Natural killer cell (primary cell): ENCODE measurements around the gene DMPK. TPM values are rescaled to one million over a fixed set of nuclear protein-coding genes. Genes with fewer than 3 reads are reported as not detected.

Source experiments
- ATAC-seq, 3 donors: fragments of 150-1000 bp in 2 of 3; fragments of 200-7000 bp in 1 of 3; cut with Tn5 transposase; 1 replicate in 1 of 3; 2 replicates in 2 of 3; pipeline ENCODE4 v1.10.0; 2021; ENCODE audit warnings: mild to moderate bottlenecking in 2 of 3, moderate library complexity in 2 of 3
- DNase-seq, 2 donors: peaks; one replicate each; pipeline versions ENCODE4 v3.0.0 to v3.0.0-alpha.2; 2013 to 2021; ENCODE audit warnings: mixed read lengths in 1 of 2
- H3K27ac ChIP-seq: one replicate; pipeline ENCODE4 v1.5.1; 2013; ENCODE audit warnings: mild to moderate bottlenecking, low read length
- H3K27me3 ChIP-seq: one replicate; pipeline ENCODE4 v1.6.1; 2013; ENCODE audit warnings: low read length; ENCODE audit not compliant: control insufficient read depth, insufficient read depth
- H3K36me3 ChIP-seq: one replicate; pipeline ENCODE4 v1.6.1; 2013; ENCODE audit warnings: low read length; ENCODE audit not compliant: control insufficient read depth, insufficient read depth
- H3K4me1 ChIP-seq: one replicate; pipeline ENCODE4 v1.6.1; 2013; ENCODE audit warnings: low read length; ENCODE audit not compliant: control insufficient read depth, insufficient read depth
- H3K4me3 ChIP-seq: one replicate; pipeline ENCODE4 v1.5.1; 2013; ENCODE audit warnings: low read length
- H3K9me3 ChIP-seq: one replicate; pipeline ENCODE4 v1.6.1; 2013; ENCODE audit warnings: low read length; ENCODE audit not compliant: control insufficient read depth, insufficient read depth
- H3K27ac Mint-ChIP-seq, 2 donors: one replicate each; pipeline ENCODE4 v1.8.0; 2022; ENCODE audit warnings: mild to moderate bottlenecking in 2 of 2, mixed read lengths in 2 of 2, moderate library complexity in 1 of 2
- H3K27me3 Mint-ChIP-seq, 2 donors: one replicate each; pipeline ENCODE4 v1.8.0; 2022; ENCODE audit warnings: low read depth in 2 of 2, mixed read lengths in 2 of 2
- H3K36me3 Mint-ChIP-seq: one replicate; pipeline ENCODE4 v1.8.0; 2022; ENCODE audit warnings: mixed read lengths
- H3K4me1 Mint-ChIP-seq, 2 donors: one replicate each; pipeline ENCODE4 v1.8.0; 2022; ENCODE audit warnings: mixed read lengths in 2 of 2
- H3K4me3 Mint-ChIP-seq: one replicate; pipeline ENCODE4 v1.8.0; 2022; ENCODE audit warnings: mild to moderate bottlenecking, moderate library complexity, mixed read lengths
- H3K9me3 Mint-ChIP-seq, 2 donors: one replicate each; pipeline ENCODE4 v1.8.0; 2022; ENCODE audit warnings: mixed read lengths in 2 of 2
- WGBS: methylation state at CpG from one replicate; pipeline ENCODE4 v1.1.7; 2013; ENCODE audit warnings: missing lambda C conversion rate; ENCODE audit not compliant: insufficient coverage; 5-methylcytosine and 5-hydroxymethylcytosine counted together
- intact Hi-C: fragments of 100-400 bp; cut with micrococcal nuclease; formaldehyde crosslinking; loops from one replicate; pipeline ENCODE4 v1.14.2; 2022
- total RNA-seq, 4 donors: library from RNA; stranded (reverse); fragments of 120-200 nt in 1 of 4; gene quantifications; one replicate each; pipeline versions ENCODE4 v1.2.3 to v1.2.4, GENCODE V29; 2013 to 2022
- TF ChIP-seq, protein P1 (sequence below): fragments of 200-600 bp; IDR thresholded peaks from one replicate; pipeline ENCODE4 v1.8.0; 2022; ENCODE audit warnings: antibody characterized with exemption

The DMPK gene
- total RNA-seq, 3 donors from 2014 or later (not counting 1 experiment from before 2014, with no cell fraction given), result 48.1 to 67.5 (median 49.8) TPM

DNA sequence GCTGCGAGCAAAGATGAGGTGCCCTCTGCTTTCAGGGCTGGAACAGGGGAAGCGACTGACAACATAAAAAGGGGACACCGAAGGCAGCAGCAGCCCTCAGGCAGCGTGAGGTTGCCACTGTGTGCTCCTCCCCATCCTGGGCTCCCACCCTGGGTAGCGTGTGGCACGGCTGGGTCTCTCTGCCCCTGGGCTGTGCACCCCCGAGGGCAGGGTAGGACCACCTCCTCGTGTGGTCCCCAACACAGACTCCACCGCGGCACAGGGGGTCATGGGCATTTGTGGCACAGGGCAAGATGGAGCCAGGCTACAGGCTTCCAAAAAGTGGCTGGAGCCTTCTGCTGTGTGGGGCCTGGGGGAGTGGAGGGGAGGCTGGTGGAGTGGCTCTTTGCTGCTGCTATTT, 39.3 kb upstream of the DMPK start:
- H3K36me3 ChIP-seq, result peaks cover 46% of the 10 kb centered on the region
- 88% methylated on average over 10 of the region's 10 CpGs for WGBS
- no peak overlapping the region for H3K4me3 ChIP-seq
- DNase-seq (no peak), ATAC-seq (no peak)
- Mint-ChIP-seq H3K27me3 (no peaks in the 10 kb centered on the region), H3K4me3 (no peak overlapping the region), H3K27ac (no peak overlapping the region), H3K4me1 (peaks cover 0 to 3% of the 10 kb centered on the region in 2 donors), H3K36me3 (no peaks in the 10 kb centered on the region), H3K9me3 (no peaks in the 10 kb centered on the region)
- H3K27ac ChIP-seq, result no peak overlapping the region
- no peaks in the 10 kb centered on the region for H3K27me3 ChIP-seq
- intact Hi-C loops, result no loop called here
- H3K4me1 ChIP-seq, result peaks cover 11% of the 10 kb centered on the region
- TF ChIP-seq, protein P1, sequence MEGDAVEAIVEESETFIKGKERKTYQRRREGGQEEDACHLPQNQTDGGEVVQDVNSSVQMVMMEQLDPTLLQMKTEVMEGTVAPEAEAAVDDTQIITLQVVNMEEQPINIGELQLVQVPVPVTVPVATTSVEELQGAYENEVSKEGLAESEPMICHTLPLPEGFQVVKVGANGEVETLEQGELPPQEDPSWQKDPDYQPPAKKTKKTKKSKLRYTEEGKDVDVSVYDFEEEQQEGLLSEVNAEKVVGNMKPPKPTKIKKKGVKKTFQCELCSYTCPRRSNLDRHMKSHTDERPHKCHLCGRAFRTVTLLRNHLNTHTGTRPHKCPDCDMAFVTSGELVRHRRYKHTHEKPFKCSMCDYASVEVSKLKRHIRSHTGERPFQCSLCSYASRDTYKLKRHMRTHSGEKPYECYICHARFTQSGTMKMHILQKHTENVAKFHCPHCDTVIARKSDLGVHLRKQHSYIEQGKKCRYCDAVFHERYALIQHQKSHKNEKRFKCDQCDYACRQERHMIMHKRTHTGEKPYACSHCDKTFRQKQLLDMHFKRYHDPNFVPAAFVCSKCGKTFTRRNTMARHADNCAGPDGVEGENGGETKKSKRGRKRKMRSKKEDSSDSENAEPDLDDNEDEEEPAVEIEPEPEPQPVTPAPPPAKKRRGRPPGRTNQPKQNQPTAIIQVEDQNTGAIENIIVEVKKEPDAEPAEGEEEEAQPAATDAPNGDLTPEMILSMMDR, result no peak
- H3K9me3 ChIP-seq, result no peaks in the 10 kb centered on the region

DNA sequence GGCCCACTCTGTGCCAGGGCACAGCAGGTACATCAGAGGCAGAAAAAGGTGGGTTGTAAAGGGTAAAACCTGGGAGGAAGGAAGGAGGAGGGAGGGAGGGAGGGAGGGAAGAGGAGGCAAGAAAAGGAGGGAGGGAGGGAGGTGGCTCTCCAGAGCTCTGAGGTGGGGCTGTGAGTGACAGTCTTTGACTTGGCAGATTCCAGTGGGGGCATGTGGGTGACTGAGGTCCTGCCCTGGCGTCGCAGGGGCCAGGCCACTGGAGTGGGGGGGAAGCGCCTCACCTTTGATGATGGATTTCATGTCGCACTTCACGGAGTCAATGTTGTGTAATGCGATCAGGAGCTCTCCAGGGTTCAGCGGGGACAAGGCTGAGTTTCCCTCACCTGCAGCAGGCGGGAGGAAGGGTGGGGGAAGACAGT, 38.8 kb upstream of the DMPK start:
- no peak overlapping the region for H3K27ac ChIP-seq
- TF ChIP-seq, protein P1, result no peak
- Mint-ChIP-seq H3K9me3 (no peaks in the 10 kb centered on the region), H3K27ac (no peak overlapping the region), H3K36me3 (no peaks in the 10 kb centered on the region), H3K4me3 (no peak overlapping the region), H3K4me1 (peaks cover 0 to 3% of the 10 kb centered on the region in 2 donors), H3K27me3 (no peaks in the 10 kb centered on the region)
- ATAC-seq, result no peak
- intact Hi-C loops, result no loop called here
- H3K9me3 ChIP-seq, result no peaks in the 10 kb centered on the region
- no peaks in the 10 kb centered on the region for H3K27me3 ChIP-seq
- 96% methylated on average over 8 of the region's 8 CpGs for WGBS
- peaks cover 43% of the 10 kb centered on the region for H3K36me3 ChIP-seq
- no peak for DNase-seq
- H3K4me1 ChIP-seq, result peaks cover 13% of the 10 kb centered on the region
- H3K4me3 ChIP-seq, result no peak overlapping the region

DNA sequence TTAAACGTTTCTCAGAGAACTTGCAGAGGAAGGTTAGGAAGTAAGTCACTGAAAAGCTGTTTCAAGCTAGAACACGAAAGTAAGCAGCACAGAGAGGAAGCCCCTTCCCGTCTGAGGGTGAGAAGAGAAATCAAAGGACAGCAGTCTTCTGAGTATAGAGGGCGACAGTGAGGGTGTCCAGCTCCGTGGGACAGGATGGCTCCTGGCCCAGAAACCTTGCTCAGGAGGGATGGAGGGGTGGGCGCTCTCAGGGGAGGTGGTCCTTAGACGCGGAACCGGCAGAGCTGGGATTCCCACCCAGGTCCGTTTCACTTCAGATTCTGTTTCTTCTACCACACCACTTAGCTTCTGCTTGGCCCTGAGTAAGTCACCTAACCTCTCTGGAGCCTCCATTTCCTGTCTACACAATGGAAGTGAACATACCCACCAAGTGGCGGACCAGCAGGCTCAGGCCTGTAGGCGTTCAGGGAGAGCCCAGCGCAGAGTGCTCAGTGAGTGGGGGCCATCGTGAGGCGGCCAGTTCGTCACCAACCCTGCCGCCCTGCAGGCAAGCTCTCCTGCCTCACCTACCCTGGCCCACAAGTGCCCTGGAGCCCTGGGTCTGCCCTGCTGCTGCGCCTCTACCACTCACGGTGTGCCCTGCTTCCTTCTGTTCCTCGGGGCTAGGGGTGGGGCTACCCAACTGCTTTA, 38.3 kb upstream of the DMPK start:
- WGBS, result 92% methylated on average over 19 of the region's 20 CpGs
- intact Hi-C loops, result no loop called here
- H3K9me3 ChIP-seq, result no peaks in the 10 kb centered on the region
- DNase-seq (no peak), ATAC-seq (no peak)
- no peaks in the 10 kb centered on the region for H3K27me3 Mint-ChIP-seq
- H3K36me3 Mint-ChIP-seq, result no peaks in the 10 kb centered on the region
- H3K4me3 ChIP-seq, result no peak overlapping the region
- no peak overlapping the region for H3K27ac Mint-ChIP-seq
- no peak overlapping the region for H3K27ac ChIP-seq
- peaks cover 19% of the 10 kb centered on the region for H3K4me1 ChIP-seq
- no peaks in the 10 kb centered on the region for H3K9me3 Mint-ChIP-seq
- peaks cover 38% of the 10 kb centered on the region for H3K36me3 ChIP-seq
- no peak overlapping the region for H3K4me3 Mint-ChIP-seq
- H3K4me1 Mint-ChIP-seq, result peaks cover 0 to 9% of the 10 kb centered on the region in 2 donors
- peaks cover 2% of the 10 kb centered on the region for H3K27me3 ChIP-seq
- TF ChIP-seq, protein P1, result no peak

DNA sequence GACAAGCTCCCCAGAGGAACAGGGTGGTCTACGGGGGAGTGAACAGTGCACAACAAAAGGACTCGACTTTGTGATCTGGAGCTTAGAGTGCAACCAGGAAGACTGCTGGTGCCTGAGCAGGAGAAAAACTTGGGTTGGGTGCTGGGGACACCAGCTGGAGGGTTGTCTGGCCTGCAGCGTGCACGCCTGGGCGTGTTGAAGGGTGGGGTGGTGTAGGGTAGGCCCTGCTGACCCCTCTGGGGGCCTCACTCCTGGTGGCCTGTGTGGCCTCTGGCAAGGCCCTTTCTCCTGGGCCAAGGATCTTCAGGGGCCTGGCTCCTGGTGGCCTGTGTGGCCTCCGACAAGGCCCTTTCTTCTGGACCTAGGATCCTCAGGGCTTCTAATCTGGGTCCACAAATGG, 37.5 kb upstream of the DMPK start:
- Histone ChIP-seq H3K27ac (no peak overlapping the region), H3K27me3 (peaks cover 2% of the 10 kb centered on the region), H3K4me1 (peaks cover 25% of the 10 kb centered on the region), H3K9me3 (no peaks in the 10 kb centered on the region), H3K36me3 (peaks cover 30% of the 10 kb centered on the region), H3K4me3 (no peak overlapping the region)
- Mint-ChIP-seq H3K4me1 (peaks cover 0 to 10% of the 10 kb centered on the region in 2 donors), H3K27me3 (no peaks in the 10 kb centered on the region), H3K27ac (peak overlapping the region; percentile 26 to 42), H3K4me3 (no peak overlapping the region), H3K36me3 (no peaks in the 10 kb centered on the region), H3K9me3 (no peaks in the 10 kb centered on the region)
- TF ChIP-seq, protein P1, result no peak
- intact Hi-C loops, result loop anchor here (5.0 kb wide), 1 partner anchor 198 kb away; no protein-coding TSS in a partner anchor
- ATAC-seq (no peak), DNase-seq (no peak)
- WGBS, result 98% methylated on average over 6 of the region's 6 CpGs
